Activated T-helper 1 cell treated with anti-CD3 and anti-CD28 coated beads, Interleukin-12 subunit alpha, Interleukin-12 subunit beta, Interleukin-2, Interleukin-4 antibody, amounts not matched to agents 30 ng/mL and 10 ng/mL and 1 ng/mL, durations not matched to agents 14 hours and 24 hours and 36 hours (primary cell): ENCODE data around the gene DNAJC12. TPM values are rescaled to one million over a fixed set of nuclear protein-coding genes. Genes with fewer than 3 reads are reported as not detected.
A peak's percentile ranks its signal among the peaks of the same experiment; 100 is the strongest.
"Not testable (repeated sequence)": the region's sequence is repeated elsewhere in the genome, so short reads cannot be mapped to it uniquely, and the experiment has no call there.

Experiments used
- DNase-seq: peaks from one replicate; pipeline ENCODE4 v3.0.0; 2021; ENCODE audit warnings: low spot score
- H3K27ac Mint-ChIP-seq: one replicate; pipeline ENCODE4 v1.8.0; 2021; ENCODE audit warnings: mild to moderate bottlenecking, mixed read lengths
- H3K27me3 Mint-ChIP-seq: one replicate; pipeline ENCODE4 v1.8.0; 2022; ENCODE audit warnings: mild to moderate bottlenecking, moderate library complexity, mixed read lengths; ENCODE audit not compliant: insufficient read depth
- H3K36me3 Mint-ChIP-seq: one replicate; pipeline ENCODE4 v1.8.0; 2021; ENCODE audit warnings: low read depth, mixed read lengths
- H3K4me1 Mint-ChIP-seq: one replicate; pipeline ENCODE4 v1.8.0; 2021; ENCODE audit warnings: low read depth, mixed read lengths
- H3K4me3 Mint-ChIP-seq: one replicate; pipeline ENCODE4 v1.8.0; 2021; ENCODE audit warnings: mild to moderate bottlenecking, moderate library complexity, mixed read lengths
- H3K9me3 Mint-ChIP-seq: one replicate; pipeline ENCODE4 v1.8.0; 2021; ENCODE audit warnings: mixed read lengths
- intact Hi-C: fragments of 100-400 bp; cut with micrococcal nuclease; formaldehyde crosslinking; loops from one replicate; pipeline ENCODE4 v1.15.1; 2024
- total RNA-seq: library from RNA; stranded (reverse); gene quantifications from 2 replicates; pipeline ENCODE4 v1.2.3, GENCODE V29; 2022

DNAJC12 gene
- total RNA-seq, 1 donor from 2014 or later = 25.0 TPM

GRCh38 chr10:67780759-67781538 is 57.0 kb downstream of the DNAJC12 start:
- intact Hi-C loops = loop anchor here (1.0 kb wide), 5 partner anchors 17 to 260 kb away; no protein-coding TSS in a partner anchor
- H3K4me3 Mint-ChIP-seq = no peak overlapping the region
- H3K4me1 Mint-ChIP-seq = peaks cover 50% of the 10 kb centered on the region
- H3K27me3 Mint-ChIP-seq = no peaks in the 10 kb centered on the region
- no peak overlapping the region for H3K27ac Mint-ChIP-seq
- no peak for DNase-seq
- no peaks in the 10 kb centered on the region for H3K9me3 Mint-ChIP-seq
- H3K36me3 Mint-ChIP-seq = no peaks in the 10 kb centered on the region

GRCh38 chr10:67780204-67780621 is 57.8 kb downstream of the DNAJC12 start:
- intact Hi-C loops = loop anchor here (1.0 kb wide), 5 partner anchors 16 to 259 kb away; no protein-coding TSS in a partner anchor
- not testable (repeated sequence) for H3K4me3 Mint-ChIP-seq, H3K27me3 Mint-ChIP-seq, H3K27ac Mint-ChIP-seq, H3K9me3 Mint-ChIP-seq, H3K36me3 Mint-ChIP-seq, DNase-seq
- peaks cover 47% of the 10 kb centered on the region for H3K4me1 Mint-ChIP-seq

- Mint-ChIP-seq H3K36me3 (no peaks in the 10 kb centered on the region), H3K4me3 (no peak overlapping the region), H3K9me3 (no peaks in the 10 kb centered on the region), H3K27ac (no peak overlapping the region), H3K4me1 (peaks cover 41% of the 10 kb centered on the region), H3K27me3 (no peaks in the 10 kb centered on the region)
- intact Hi-C loops = loop anchor here (1.0 kb wide), 5 partner anchors 15 to 258 kb away; no protein-coding TSS in a partner anchor
- DNase-seq = peak; percentile 63
Observed at GRCh38 chr10:67779465-67780203, 58.4 kb downstream of the DNAJC12 start.

- Mint-ChIP-seq H3K27me3 (no peaks in the 10 kb centered on the region), H3K27ac (no peak overlapping the region), H3K36me3 (no peaks in the 10 kb centered on the region), H3K4me3 (no peak overlapping the region), H3K9me3 (no peaks in the 10 kb centered on the region), H3K4me1 (peaks cover 35% of the 10 kb centered on the region)
- DNase-seq = no peak
- intact Hi-C loops = no loop called here
Observed at GRCh38 chr10:67776371-67776770, 61.6 kb downstream of the DNAJC12 start.

- no peak overlapping the region for H3K4me3 Mint-ChIP-seq
- intact Hi-C loops = no loop called here
- no peak overlapping the region for H3K27ac Mint-ChIP-seq
- peaks cover 39% of the 10 kb centered on the region for H3K4me1 Mint-ChIP-seq
- no peaks in the 10 kb centered on the region for H3K9me3 Mint-ChIP-seq
- DNase-seq = no peak
- H3K36me3 Mint-ChIP-seq = no peaks in the 10 kb centered on the region
- no peaks in the 10 kb centered on the region for H3K27me3 Mint-ChIP-seq
Observed at GRCh38 chr10:67775279-67775678, 62.7 kb downstream of the DNAJC12 start.

- Mint-ChIP-seq H3K36me3 (no peaks in the 10 kb centered on the region), H3K4me3 (no peak overlapping the region), H3K27me3 (no peaks in the 10 kb centered on the region), H3K9me3 (no peaks in the 10 kb centered on the region), H3K27ac (peak overlapping the region; percentile 24), H3K4me1 (peaks cover 36% of the 10 kb centered on the region)
- DNase-seq = no peak
- intact Hi-C loops = no loop called here
Observed at GRCh38 chr10:67772894-67773511, 65.0 kb downstream of the DNAJC12 start.

- no peaks in the 10 kb centered on the region for H3K9me3 Mint-ChIP-seq
- intact Hi-C loops = no loop called here
- no peak overlapping the region for H3K4me3 Mint-ChIP-seq
- no peak overlapping the region for H3K27ac Mint-ChIP-seq
- H3K36me3 Mint-ChIP-seq = no peaks in the 10 kb centered on the region
- peaks cover 36% of the 10 kb centered on the region for H3K4me1 Mint-ChIP-seq
- DNase-seq = no peak
- H3K27me3 Mint-ChIP-seq = no peaks in the 10 kb centered on the region
Observed at GRCh38 chr10:67772151-67772550, 65.8 kb downstream of the DNAJC12 start.

GRCh38 chr10:67771200-67771599 is 66.8 kb downstream of the DNAJC12 start:
- no peak for DNase-seq
- Mint-ChIP-seq H3K27ac (peak overlapping the region; percentile 71), H3K36me3 (no peaks in the 10 kb centered on the region), H3K4me1 (peaks cover 33% of the 10 kb centered on the region), H3K4me3 (no peak overlapping the region), H3K27me3 (no peaks in the 10 kb centered on the region), H3K9me3 (no peaks in the 10 kb centered on the region)
- intact Hi-C loops = no loop called here

- no peaks in the 10 kb centered on the region for H3K27me3 Mint-ChIP-seq
- H3K27ac Mint-ChIP-seq = no peak overlapping the region
- H3K36me3 Mint-ChIP-seq = no peaks in the 10 kb centered on the region
- intact Hi-C loops = no loop called here
- peaks cover 36% of the 10 kb centered on the region for H3K4me1 Mint-ChIP-seq
- DNase-seq = no peak
- H3K4me3 Mint-ChIP-seq = no peak overlapping the region
- no peaks in the 10 kb centered on the region for H3K9me3 Mint-ChIP-seq
Observed at GRCh38 chr10:67770537-67770936, 67.5 kb downstream of the DNAJC12 start.

GRCh38 chr10:67767244-67767643 is 70.7 kb downstream of the DNAJC12 start:
- Mint-ChIP-seq H3K27me3 (peaks cover 6% of the 10 kb centered on the region), H3K27ac (no peak overlapping the region), H3K36me3 (no peaks in the 10 kb centered on the region), H3K4me3 (no peak overlapping the region), H3K4me1 (peaks cover 48% of the 10 kb centered on the region), H3K9me3 (no peaks in the 10 kb centered on the region)
- no peak for DNase-seq
- intact Hi-C loops = no loop called here

- peak overlapping the region; percentile 86 for H3K4me3 Mint-ChIP-seq
- H3K4me1 Mint-ChIP-seq = peaks cover 28% of the 10 kb centered on the region
- H3K9me3 Mint-ChIP-seq = no peaks in the 10 kb centered on the region
- intact Hi-C loops = loop anchor here (1.0 to 5.0 kb wide), 6 partner anchors 16 to 310 kb away; partner anchors contain the start of gene CTNNA3
- no peaks in the 10 kb centered on the region for H3K36me3 Mint-ChIP-seq
- peak overlapping the region; percentile 94 for H3K27ac Mint-ChIP-seq
- H3K27me3 Mint-ChIP-seq = peaks cover 9% of the 10 kb centered on the region
- DNase-seq = peak; percentile 95
Observed at GRCh38 chr10:67764012-67764822, 73.8 kb downstream of the DNAJC12 start.

GRCh38 chr10:67763499-67764011 is 74.4 kb downstream of the DNAJC12 start:
- H3K27me3 Mint-ChIP-seq = peaks cover 16% of the 10 kb centered on the region
- H3K36me3 Mint-ChIP-seq = no peaks in the 10 kb centered on the region
- intact Hi-C loops = loop anchor here (1.0 to 5.0 kb wide), 6 partner anchors 17 to 311 kb away; partner anchors contain the start of gene CTNNA3
- peak overlapping the region; percentile 94 for H3K27ac Mint-ChIP-seq
- peaks cover 28% of the 10 kb centered on the region for H3K4me1 Mint-ChIP-seq
- DNase-seq = peak; percentile 66
- H3K4me3 Mint-ChIP-seq = peak overlapping the region; percentile 86
- no peaks in the 10 kb centered on the region for H3K9me3 Mint-ChIP-seq
